GM12878 (cell line): Measurements from ENCODE around the gene RNF44. TPM values are rescaled to one million over a fixed set of nuclear protein-coding genes. Genes with fewer than 3 reads are reported as not detected.

Source experiments
- ATAC-seq: fragments of 200-7000 bp; cut with Tn5 transposase; 3 replicates; pipeline ENCODE4 v1.9.1; 2020; ENCODE audit warnings: mild to moderate bottlenecking, moderate library complexity
- BruUV-seq: library from RNA; stranded (reverse); fragments of 400-500 nt; replicated peaks from 2 replicates; lab custom pipeline; 2021; lab: Mats Ljungman, UMichigan
- CTCF ChIA-PET: fragments of 300-600 bp; sonication (Branson Sonifier 250); formaldehyde crosslinking; extraction: SDS; loops from one replicate; lab custom pipeline; 2021; ENCODE audit warnings: inconsistent platforms; lab: Yijun Ruan, JAX
- POLR2A ChIA-PET: fragments of 350-600 bp; formaldehyde crosslinking; extraction: SDS; loops from one replicate; lab custom pipeline; 2021; ENCODE audit warnings: inconsistent platforms; lab: Charles Lee
- RAD21 ChIA-PET: fragments of 300-600 bp; sonication (Branson Sonifier 250); formaldehyde crosslinking; loops from one replicate; lab custom pipeline; 2023; ENCODE audit warnings: antibody characterized with exemption; ENCODE audit not compliant: unreplicated experiment; lab: Charles Lee
- SMC1A ChIA-PET: fragments of 300-600 bp; sonication (Branson Sonifier 250); formaldehyde crosslinking; loops from one replicate; lab custom pipeline; 2023; ENCODE audit not compliant: unreplicated experiment, uncharacterized antibody; lab: Charles Lee
- DNase-seq: peaks from one replicate; pipeline ENCODE4 v3.0.0-alpha.2; 2011; ENCODE audit warnings: low read depth, low spot score
- FAIRE-seq: peaks from 3 replicates; lab custom pipeline; 2011; peaks lifted over from hg19 to GRCh38; lab: Jason Lieb, UNC
- H2AFZ ChIP-seq: 2 replicates; pipeline ENCODE4 v1.6.0; 2011; ENCODE audit warnings: low read depth, low read length, control low read depth; ENCODE audit not compliant: control insufficient read depth
- H3K27ac ChIP-seq: 2 replicates; pipeline ENCODE4 v1.5.1; 2011; ENCODE audit warnings: control low read depth; ENCODE audit not compliant: control insufficient read depth, insufficient read depth
- H3K27me3 ChIP-seq, 2 experiments: replicated peaks in 1 of 2; 2 replicates each; pipeline versions ENCODE4 v1.6.0 to v1.6.1; 2011; ENCODE audit warnings: low read length in 1 of 2; ENCODE audit not compliant: control insufficient read depth in 2 of 2, insufficient read depth in 2 of 2
- H3K36me3 ChIP-seq, 2 experiments: 2 replicates each; pipeline ENCODE4 v1.5.1; 2011; ENCODE audit warnings: low read length in 1 of 2; ENCODE audit not compliant: control insufficient read depth in 2 of 2, insufficient read depth in 2 of 2
- H3K4me1 ChIP-seq: 2 replicates; pipeline ENCODE4 v1.6.1; 2011; ENCODE audit warnings: mild to moderate bottlenecking, low read length, moderate library complexity, mixed read lengths; ENCODE audit not compliant: control insufficient read depth, insufficient read depth
- H3K4me2 ChIP-seq: 2 replicates; pipeline ENCODE4 v1.6.0; 2011; ENCODE audit warnings: control low read depth; ENCODE audit not compliant: control insufficient read depth, insufficient read depth
- H3K4me3 ChIP-seq: fragments of 200-600 bp; sonication (generic); 2 replicates; pipeline ENCODE4 v1.5.1; 2016
- H3K79me2 ChIP-seq: 2 replicates; pipeline ENCODE4 v1.6.0; 2011; ENCODE audit warnings: low read length; ENCODE audit not compliant: control insufficient read depth, insufficient read depth
- H3K9ac ChIP-seq: 2 replicates; pipeline ENCODE4 v1.8.0; 2011; ENCODE audit warnings: low read length, control low read depth, mixed read lengths; ENCODE audit not compliant: control insufficient read depth, insufficient read depth
- H3K9me3 ChIP-seq: replicated peaks from 3 replicates; pipeline ENCODE4 v1.5.1; 2011; ENCODE audit warnings: mild to moderate bottlenecking, low read length; ENCODE audit not compliant: control insufficient read depth, insufficient read depth
- H4K20me1 ChIP-seq: 2 replicates; pipeline ENCODE4 v1.6.0; 2011; ENCODE audit not compliant: control insufficient read depth, insufficient read depth
- BHLHE40 ChIP-seq, 2 experiments: fragments of 450-650 bp in 1 of 2; IDR thresholded peaks; 2 replicates each; pipeline ENCODE4 v1.6.1; 2011 to 2017; ENCODE audit warnings: low read depth in 2 of 2, borderline replicate concordance in 1 of 2, improper control_type of control experiment in 1 of 2, low read length in 1 of 2, mild to moderate bottlenecking in 1 of 2
- EP300 ChIP-seq, 2 experiments: fragments of 150-350 bp in 1 of 2; IDR thresholded peaks; 2 replicates each; pipeline ENCODE4 v1.6.1; 2011 to 2012; ENCODE audit warnings: low read depth in 2 of 2, low read length in 2 of 2, borderline replicate concordance in 1 of 2, improper control_type of control experiment in 1 of 2, inconsistent platforms in 1 of 2; ENCODE audit not compliant: control insufficient read depth in 1 of 2
- EZH2 ChIP-seq: IDR thresholded peaks from 2 replicates; pipeline ENCODE4 v1.6.1; 2012; ENCODE audit warnings: low read depth, mild to moderate bottlenecking, control low read depth, inconsistent platforms, low read length, borderline replicate concordance; ENCODE audit not compliant: control insufficient read depth
- HDAC2 ChIP-seq: fragments of 200-600 bp; sonication (generic); IDR thresholded peaks from 2 replicates; pipeline ENCODE4 v1.6.1; 2017
- HDGF ChIP-seq: fragments of 450-650 bp; IDR thresholded peaks from 2 replicates; pipeline ENCODE4 v1.6.1; 2016; ENCODE audit warnings: antibody characterized with exemption
- KAT2A ChIP-seq: conservative IDR thresholded peaks from 2 replicates; pipeline ENCODE4 v1.6.1; 2011; ENCODE audit warnings: low read depth, low read length; ENCODE audit not compliant: control insufficient read depth
- PAX5 ChIP-seq: IDR thresholded peaks from 2 replicates; pipeline ENCODE4 v1.6.1; 2011; ENCODE audit warnings: low read depth, low read length, borderline replicate concordance
- RFX5 ChIP-seq: IDR thresholded peaks from 2 replicates; pipeline ENCODE4 v1.6.1; 2011; ENCODE audit warnings: low read depth, low read length, improper control_type of control experiment
- RUNX3 ChIP-seq: IDR thresholded peaks from 2 replicates; pipeline ENCODE4 v1.6.1; 2012; ENCODE audit warnings: low read length, inconsistent platforms
- TBL1XR1 ChIP-seq: IDR thresholded peaks from 2 replicates; pipeline ENCODE4 v1.6.1; 2012; ENCODE audit warnings: low read depth, low read length, improper control_type of control experiment
- YY1 ChIP-seq: IDR thresholded peaks from 2 replicates; pipeline ENCODE4 v1.6.1; 2011; ENCODE audit warnings: low read depth, mild to moderate bottlenecking, low read length
- WGBS: methylation state at CpG from one replicate; pipeline ENCODE4 v1.1.6; 2016; ENCODE audit warnings: low lambda C conversion rate; ENCODE audit not compliant: insufficient replicate concordance, insufficient coverage; ENCODE audit errors: missing lambda C conversion rate; 5-methylcytosine and 5-hydroxymethylcytosine counted together
- in situ Hi-C: fragments of 300-500 bp; cut with MboI; formaldehyde crosslinking; loops from 9 replicates; pipeline ENCODE4 v1.14.3; 2018; ENCODE audit warnings: mixed read lengths
- intact Hi-C: fragments of 100-400 bp; cut with micrococcal nuclease; formaldehyde crosslinking; loops from one replicate; pipeline ENCODE4 v1.14.2; 2022; ENCODE audit not compliant: unreplicated experiment
- polyA plus RNA-seq, 11 experiments: library from polyadenylated mRNA; depleted of rRNA in 4 of 11; unstranded in 6 of 11; stranded (reverse) in 5 of 11; fragments of >200 nt; fragmentation: Nextera tagmentation in 4 of 11; fragmentation: Illumina TruSeq in 1 of 11; extraction: Ambion mirVana in 4 of 11; extraction: Trizol in 1 of 11; gene quantifications; 1 replicate in 1 of 11; 2 replicates in 10 of 11; pipeline versions ENCODE4 v1.2.1 to v1.2.3, GENCODE V29; 2011 to 2016; ENCODE audit warnings: inconsistent platforms in 2 of 11, missing spikeins in 2 of 11, low read depth in 1 of 11
- total RNA-seq, 4 experiments: library from RNA; depleted of rRNA in 3 of 4; stranded (reverse); fragments of >200 nt in 3 of 4; fragmentation: Illumina TruSeq in 1 of 4; extraction: Trizol in 1 of 4; gene quantifications; 2 replicates each; pipeline versions ENCODE4 v1.2.1 to v1.2.3, GENCODE V29; 2013 to 2021

The RNF44 gene
- total and polyA plus RNA-seq, 10 of the 15 experiments (the other 5 are each of a cell fraction or from before 2014, with no cell fraction given) = 1.7 to 51.9 (median 7.9) TPM

DNA sequence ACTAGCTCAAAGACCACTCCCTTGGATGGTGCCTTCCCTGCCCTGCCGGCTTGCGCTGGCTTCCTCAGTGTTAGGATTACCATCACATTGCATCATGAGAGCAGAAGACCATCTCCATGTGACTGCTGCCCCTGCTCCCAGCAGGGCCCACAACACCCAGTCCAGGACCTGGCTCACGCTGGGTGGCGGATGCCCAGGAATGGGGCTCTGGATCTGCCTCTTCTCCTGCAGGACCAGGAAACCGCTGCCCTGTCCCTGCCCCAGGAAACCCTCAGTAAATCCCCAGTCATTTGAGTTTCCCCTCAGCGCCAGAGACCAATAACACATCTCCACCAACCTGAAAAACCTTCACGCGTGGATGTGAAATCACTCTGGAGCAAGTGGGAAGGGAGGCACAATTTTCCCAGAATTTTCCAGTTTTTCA is 3.3 kb upstream of the RNF44 start:
- 89% methylated on average over 8 of the region's 8 CpGs for WGBS
- TF ChIP-seq EZH2 (no peak), EP300 (IDR thresholded peaks at IDR 0.05; ENCODE audit: borderline replicate concordance in 1 of 2, control insufficient read depth in 1 of 2, low read depth in 2 of 2, low read length in 2 of 2) (no peak), TBL1XR1 (no peak), RUNX3 (no peak), RFX5 (no peak), BHLHE40 (IDR thresholded peaks at IDR 0.05; ENCODE audit: borderline replicate concordance in 1 of 2, low read depth in 2 of 2, low read length in 1 of 2) (no peak), KAT2A (no peak), PAX5 (no peak), YY1 (no peak), HDAC2 (no peak), HDGF (no peak)
- POLR2A ChIA-PET = interaction anchor here (1.1 kb wide), 1 partner anchor 123 kb away, joined by 4 read pairs; no protein-coding TSS in a partner anchor
- ATAC-seq (no peak), FAIRE-seq (no peak), DNase-seq (no peak)
- in situ Hi-C loops = no loop called here
- Histone ChIP-seq H3K27ac (no peak overlapping the region), H3K79me2 (peaks cover 14% of the 10 kb centered on the region), H2AFZ (no peak overlapping the region), H3K9me3 (no peaks in the 10 kb centered on the region), H3K4me1 (peaks cover 17% of the 10 kb centered on the region), H4K20me1 (no peaks in the 10 kb centered on the region), H3K4me2 (no peak overlapping the region), H3K9ac (no peak overlapping the region), H3K36me3 (no peaks in the 10 kb centered on the region), H3K27me3 (no peaks in the 10 kb centered on the region), H3K4me3 (no peak overlapping the region)
- intact Hi-C loops = no loop called here
- no TSS peak for BruUV-seq
- RAD21 ChIA-PET = interaction anchor here (0.5 kb wide), 1 partner anchor 112 kb away, joined by 4 read pairs; no protein-coding TSS in a partner anchor
- CTCF ChIA-PET = interaction anchor here (0.8 kb wide), 1 partner anchor 93 kb away, joined by 3 read pairs; the partner anchor contains the start of gene FAF2
- SMC1A ChIA-PET = interaction anchor here (1.0 kb wide), 1 partner anchor 125 kb away, joined by 3 read pairs; the partner anchor contains the start of gene CLTB
